DOHH2 (cell line): Measurements from ENCODE around the gene DNAH11.

ENCODE experiments used
- H3F3A ChIP-seq: fragments of 200-600 bp; sonication (generic), shearing (Covaris generic); 2 replicates; pipeline ENCODE4 v1.6.0; 2016; ENCODE audit warnings: antibody characterized with exemption, mild to moderate bottlenecking; ENCODE audit not compliant: control insufficient read depth, insufficient read depth
- H3K27ac ChIP-seq: fragments of 200-600 bp; sonication (generic); 2 replicates; pipeline ENCODE4 v1.5.1; 2014; ENCODE audit warnings: low read depth, mild to moderate bottlenecking, low read length, moderate library complexity
- H3K27me3 ChIP-seq: fragments of 200-600 bp; sonication (generic); 2 replicates; pipeline ENCODE4 v1.6.1; 2014; ENCODE audit warnings: mild to moderate bottlenecking, low read length, mixed read lengths; ENCODE audit not compliant: control insufficient read depth
- H3K36me3 ChIP-seq: fragments of 200-600 bp; sonication (generic); 2 replicates; pipeline ENCODE4 v1.6.1; 2014; ENCODE audit warnings: mild to moderate bottlenecking, low read length, moderate library complexity, mixed read lengths; ENCODE audit not compliant: control insufficient read depth
- H3K4me1 ChIP-seq: fragments of 200-600 bp; sonication (generic); 2 replicates; pipeline ENCODE4 v1.6.1; 2014; ENCODE audit warnings: mild to moderate bottlenecking, low read length, mixed read lengths; ENCODE audit not compliant: control insufficient read depth
- H3K4me2 ChIP-seq: fragments of 200-600 bp; sonication (generic); 2 replicates; pipeline ENCODE4 v1.6.0; 2014; ENCODE audit warnings: mild to moderate bottlenecking, low read length, moderate library complexity
- H3K4me3 ChIP-seq: fragments of 200-600 bp; sonication (generic); 2 replicates; pipeline ENCODE4 v1.5.1; 2014; ENCODE audit warnings: mild to moderate bottlenecking, low read length, mixed read lengths
- H3K79me2 ChIP-seq: fragments of 200-600 bp; sonication (generic); 2 replicates; pipeline ENCODE4 v1.6.1; 2014; ENCODE audit warnings: mild to moderate bottlenecking, low read length, mixed read lengths; ENCODE audit not compliant: control insufficient read depth
- H3K9me2 ChIP-seq: fragments of 200-600 bp; sonication (generic); replicated peaks from 2 replicates; pipeline ENCODE4 v1.6.1; 2014; ENCODE audit warnings: mild to moderate bottlenecking, low read length, mixed read lengths; ENCODE audit not compliant: control insufficient read depth
- H3K9me3 ChIP-seq: fragments of 200-600 bp; sonication (generic); 2 replicates; pipeline ENCODE4 v1.6.1; 2014; ENCODE audit warnings: antibody characterized with exemption, low read length, mixed read lengths; ENCODE audit not compliant: control insufficient read depth, insufficient read depth
- H4K20me1 ChIP-seq: fragments of 200-600 bp; sonication (generic); 2 replicates; pipeline ENCODE4 v1.6.0; 2014; ENCODE audit warnings: low read depth, mild to moderate bottlenecking, antibody characterized with exemption, low read length, moderate library complexity; ENCODE audit not compliant: control insufficient read depth, insufficient read depth
- EZH2phosphoT487 ChIP-seq: fragments of 200-600 bp; sonication (generic); IDR thresholded peaks from 2 replicates; pipeline ENCODE4 v1.6.1; 2017; ENCODE audit warnings: borderline replicate concordance, mild to moderate bottlenecking, antibody characterized with exemption, low read length, moderate library complexity, mixed read lengths
- TF ChIP-seq, protein P1 (sequence below): fragments of 200-600 bp; sonication (generic); IDR thresholded peaks from one replicate; pipeline ENCODE4 v1.5.1; 2014; ENCODE audit warnings: antibody characterized with exemption, mild to moderate bottlenecking, low read depth, low read length; ENCODE audit not compliant: poor library complexity, severe bottlenecking

Gene DNAH11

DNA sequence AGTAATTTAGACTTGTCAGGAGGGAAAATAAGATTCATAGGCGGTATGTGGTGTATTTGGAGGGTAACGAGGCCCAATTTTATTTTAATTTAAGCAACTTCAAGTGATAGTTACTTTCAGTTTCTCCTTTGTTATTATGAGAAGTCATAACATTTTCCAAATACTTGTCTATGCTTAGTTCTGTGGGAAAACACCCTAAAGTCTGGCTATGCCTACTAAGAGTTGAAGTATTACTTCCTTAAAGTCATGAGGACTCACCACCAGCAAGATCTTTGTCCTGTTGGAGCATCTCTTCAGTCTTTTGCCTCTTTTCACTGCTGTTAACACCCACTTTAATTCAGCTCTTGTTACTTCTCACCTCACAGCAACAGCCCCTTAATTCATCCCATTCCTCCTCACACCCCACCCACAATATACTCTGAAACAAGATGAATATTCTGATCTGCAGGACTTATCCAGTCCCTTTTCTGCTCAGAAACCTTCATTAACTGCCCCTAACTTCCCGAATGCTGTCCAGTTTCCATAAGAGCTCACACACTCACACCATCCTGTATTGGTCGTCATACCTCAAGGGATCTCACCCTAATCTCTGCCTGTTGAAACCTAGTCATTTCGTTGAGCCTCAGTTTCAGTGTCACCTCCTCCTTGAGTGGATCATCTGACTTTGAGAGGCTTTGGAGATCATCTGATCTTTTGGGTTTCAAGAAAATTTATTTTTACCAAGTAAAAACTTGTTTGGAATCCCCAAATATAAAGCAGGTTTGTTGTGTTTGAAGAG is 61.3 kb downstream of the DNAH11 start:
- Histone ChIP-seq H3K4me1 (no peaks in the 10 kb centered on the region), H4K20me1 (no peaks in the 10 kb centered on the region), H3K4me2 (no peak overlapping the region), H3K79me2 (no peaks in the 10 kb centered on the region), H3K36me3 (no peaks in the 10 kb centered on the region), H3K27ac (no peak overlapping the region), H3F3A (no peaks in the 10 kb centered on the region), H3K9me2 (no peaks in the 10 kb centered on the region), H3K27me3 (peaks cover 8% of the 10 kb centered on the region; the same call in 1 of the 2 replicates), H3K9me3 (no peaks in the 10 kb centered on the region), H3K4me3 (no peak overlapping the region)
- TF ChIP-seq, protein P1, sequence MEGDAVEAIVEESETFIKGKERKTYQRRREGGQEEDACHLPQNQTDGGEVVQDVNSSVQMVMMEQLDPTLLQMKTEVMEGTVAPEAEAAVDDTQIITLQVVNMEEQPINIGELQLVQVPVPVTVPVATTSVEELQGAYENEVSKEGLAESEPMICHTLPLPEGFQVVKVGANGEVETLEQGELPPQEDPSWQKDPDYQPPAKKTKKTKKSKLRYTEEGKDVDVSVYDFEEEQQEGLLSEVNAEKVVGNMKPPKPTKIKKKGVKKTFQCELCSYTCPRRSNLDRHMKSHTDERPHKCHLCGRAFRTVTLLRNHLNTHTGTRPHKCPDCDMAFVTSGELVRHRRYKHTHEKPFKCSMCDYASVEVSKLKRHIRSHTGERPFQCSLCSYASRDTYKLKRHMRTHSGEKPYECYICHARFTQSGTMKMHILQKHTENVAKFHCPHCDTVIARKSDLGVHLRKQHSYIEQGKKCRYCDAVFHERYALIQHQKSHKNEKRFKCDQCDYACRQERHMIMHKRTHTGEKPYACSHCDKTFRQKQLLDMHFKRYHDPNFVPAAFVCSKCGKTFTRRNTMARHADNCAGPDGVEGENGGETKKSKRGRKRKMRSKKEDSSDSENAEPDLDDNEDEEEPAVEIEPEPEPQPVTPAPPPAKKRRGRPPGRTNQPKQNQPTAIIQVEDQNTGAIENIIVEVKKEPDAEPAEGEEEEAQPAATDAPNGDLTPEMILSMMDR = no peak
- TF ChIP-seq EZH2phosphoT487 = no peak

DNA sequence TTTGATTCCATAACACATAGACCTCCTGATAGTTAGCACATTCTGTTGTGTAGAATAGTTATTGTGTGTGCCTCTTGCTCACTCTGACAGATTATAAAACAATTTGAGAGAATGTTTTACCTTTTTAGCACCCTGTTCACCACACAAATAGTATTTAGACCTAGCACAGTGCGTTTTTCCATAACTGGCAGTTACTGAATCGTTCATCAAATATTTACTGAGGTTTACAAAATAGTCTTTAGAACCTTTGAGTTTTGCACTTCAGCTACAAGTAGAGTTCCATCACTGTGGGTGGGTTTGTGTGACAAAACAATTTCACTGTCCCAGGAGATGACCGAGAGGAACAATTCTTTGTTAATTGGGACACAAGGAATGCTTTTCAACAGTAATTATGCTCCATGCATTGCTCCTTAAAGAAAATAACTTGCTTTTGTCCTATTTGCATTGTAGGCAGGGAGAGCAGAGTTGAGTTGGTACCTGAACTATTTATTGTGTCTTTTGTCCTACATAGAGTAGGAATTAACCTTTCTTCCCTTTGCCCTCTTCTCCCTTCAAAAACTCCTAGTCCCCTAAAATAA is 62.3 kb downstream of the DNAH11 start:
- no peaks in the 10 kb centered on the region for H3K79me2 ChIP-seq
- no peak overlapping the region for H3K4me2 ChIP-seq
- no peak overlapping the region for H3K4me3 ChIP-seq
- TF ChIP-seq, protein P1 = no peak
- TF ChIP-seq EZH2phosphoT487 = no peak
- no peak overlapping the region for H3K27ac ChIP-seq
- peaks cover 8% of the 10 kb centered on the region; the same call in 1 of the 2 replicates for H3K27me3 ChIP-seq
- H3K9me2 ChIP-seq = no peaks in the 10 kb centered on the region
- no peaks in the 10 kb centered on the region for H3K36me3 ChIP-seq
- no peaks in the 10 kb centered on the region for H3K4me1 ChIP-seq
- H3K9me3 ChIP-seq = no peaks in the 10 kb centered on the region
- no peaks in the 10 kb centered on the region for H4K20me1 ChIP-seq
- no peaks in the 10 kb centered on the region for H3F3A ChIP-seq

DNA sequence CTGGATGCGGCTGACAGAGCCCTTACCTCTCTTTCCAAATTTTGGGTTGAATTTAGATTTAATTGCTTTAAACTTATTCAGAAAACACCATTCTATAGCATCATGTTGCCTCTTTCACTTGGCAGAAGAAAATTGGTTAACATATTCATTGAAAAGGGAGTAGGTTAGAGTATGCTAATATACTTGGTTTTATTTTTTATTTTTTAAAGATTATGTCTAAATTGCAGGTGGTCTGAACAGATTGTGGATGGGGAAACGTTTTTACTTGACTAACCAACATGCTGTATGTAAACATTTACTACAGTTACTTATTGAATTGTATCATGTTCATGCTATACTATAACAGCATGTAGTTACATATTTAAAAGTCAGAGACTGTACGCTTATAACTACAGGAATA is 65.6 kb downstream of the DNAH11 start:
- Histone ChIP-seq H3K4me2 (no peak overlapping the region), H4K20me1 (no peaks in the 10 kb centered on the region), H3K27me3 (peaks cover 8% of the 10 kb centered on the region; the same call in 1 of the 2 replicates), H3K9me3 (no peaks in the 10 kb centered on the region), H3K4me1 (no peaks in the 10 kb centered on the region), H3K4me3 (no peak overlapping the region), H3F3A (no peaks in the 10 kb centered on the region), H3K27ac (no peak overlapping the region), H3K79me2 (no peaks in the 10 kb centered on the region), H3K9me2 (no peaks in the 10 kb centered on the region), H3K36me3 (no peaks in the 10 kb centered on the region)
- TF ChIP-seq, protein P1 = no peak
- no peak for TF ChIP-seq EZH2phosphoT487
